GM12891 (cell line): ENCODE results near the gene KIF16B.
"Not testable (repeated sequence)": the region's sequence is repeated elsewhere in the genome, so short reads cannot be mapped to it uniquely, and the experiment has no call there.

Experiments
- POLR2A ChIP-seq: IDR thresholded peaks from 2 replicates; pipeline ENCODE4 v1.6.1; 2011; ENCODE audit warnings: low read depth, low read length, control low read depth
- POLR2AphosphoS5 ChIP-seq: IDR thresholded peaks from 2 replicates; pipeline ENCODE4 v1.6.1; 2011; ENCODE audit warnings: low read depth, low read length, control low read depth
- POU2F2 ChIP-seq: IDR thresholded peaks from 2 replicates; pipeline ENCODE4 v1.6.1; 2011; ENCODE audit warnings: low read depth, mild to moderate bottlenecking, control low read depth, low read length, moderate library complexity
- TAF1 ChIP-seq: IDR thresholded peaks from 2 replicates; pipeline ENCODE4 v1.6.1; 2011; ENCODE audit warnings: low read depth, low read length, control low read depth

DNA sequence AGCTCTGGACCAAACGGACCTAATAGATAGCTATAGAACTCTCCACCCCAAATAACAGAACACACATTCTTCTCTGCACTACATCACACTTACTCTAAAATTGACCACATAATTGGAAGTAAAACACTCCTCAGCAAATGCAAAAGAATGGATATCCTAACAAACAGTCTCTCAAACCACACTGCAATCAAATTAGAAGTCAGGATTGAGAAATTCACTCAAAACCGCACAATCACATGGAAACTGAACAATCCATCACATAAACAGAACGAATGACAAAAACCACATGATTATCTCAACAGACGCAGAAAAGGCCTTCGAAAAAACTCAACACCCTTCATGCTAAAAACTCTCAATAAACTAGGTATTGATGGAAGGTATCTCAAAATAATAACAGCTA lies 50.6 kb downstream of the KIF16B start:
- not testable (repeated sequence) for TF ChIP-seq POLR2A, POU2F2, POLR2AphosphoS5, TAF1
